Lower leg skin (tissue), 4 donors: Measurements from ENCODE around the gene BFAR. TPM values are rescaled to one million over a fixed set of nuclear protein-coding genes. Genes with fewer than 3 reads are reported as not detected.

Experiments used
- DNase-seq, 2 donors: peaks; one replicate each; pipeline ENCODE4 v3.0.0-alpha.2; 2019; ENCODE audit warnings: low spot score in 2 of 2
- H3K4me3 ChIP-seq: fragments of 200-600 bp; sonication (generic); 2 replicates; pipeline ENCODE4 v1.5.1; 2017; ENCODE audit warnings: mild to moderate bottlenecking, low read depth; ENCODE audit not compliant: poor library complexity, severe bottlenecking
- POLR2A ChIP-seq, 2 donors: fragments of 450-650 bp; IDR thresholded peaks; one replicate each; pipeline ENCODE4 v1.6.1; 2016 to 2017; ENCODE audit warnings: antibody characterized with exemption in 2 of 2, mild to moderate bottlenecking in 1 of 2, moderate library complexity in 1 of 2
- WGBS, 2 donors: methylation state at CpG; one replicate each; pipeline ENCODE4 v1.1.5; 2018; 5-methylcytosine and 5-hydroxymethylcytosine counted together
- intact Hi-C: fragments of 100-400 bp; cut with DNase I; formaldehyde crosslinking; loops from one replicate; pipeline ENCODE4 v1.15.0; 2023; ENCODE audit warnings: low total_unique reads
- total RNA-seq, 4 donors: library from RNA; depleted of rRNA; stranded (reverse); fragments of >200 nt; gene quantifications; one replicate each; pipeline ENCODE4 v1.1.0, GENCODE V29; 2016
- TF ChIP-seq, protein P1 (sequence below), 3 donors: fragments of 450-650 bp; IDR thresholded peaks; one replicate each; pipeline ENCODE4 v1.5.1; 2016; ENCODE audit warnings: antibody characterized with exemption in 3 of 3, mild to moderate bottlenecking in 3 of 3, moderate library complexity in 2 of 3

BFAR gene
- total RNA-seq, 4 donors from 2014 or later, result 37.6 to 64.2 (median 53.6) TPM

DNA sequence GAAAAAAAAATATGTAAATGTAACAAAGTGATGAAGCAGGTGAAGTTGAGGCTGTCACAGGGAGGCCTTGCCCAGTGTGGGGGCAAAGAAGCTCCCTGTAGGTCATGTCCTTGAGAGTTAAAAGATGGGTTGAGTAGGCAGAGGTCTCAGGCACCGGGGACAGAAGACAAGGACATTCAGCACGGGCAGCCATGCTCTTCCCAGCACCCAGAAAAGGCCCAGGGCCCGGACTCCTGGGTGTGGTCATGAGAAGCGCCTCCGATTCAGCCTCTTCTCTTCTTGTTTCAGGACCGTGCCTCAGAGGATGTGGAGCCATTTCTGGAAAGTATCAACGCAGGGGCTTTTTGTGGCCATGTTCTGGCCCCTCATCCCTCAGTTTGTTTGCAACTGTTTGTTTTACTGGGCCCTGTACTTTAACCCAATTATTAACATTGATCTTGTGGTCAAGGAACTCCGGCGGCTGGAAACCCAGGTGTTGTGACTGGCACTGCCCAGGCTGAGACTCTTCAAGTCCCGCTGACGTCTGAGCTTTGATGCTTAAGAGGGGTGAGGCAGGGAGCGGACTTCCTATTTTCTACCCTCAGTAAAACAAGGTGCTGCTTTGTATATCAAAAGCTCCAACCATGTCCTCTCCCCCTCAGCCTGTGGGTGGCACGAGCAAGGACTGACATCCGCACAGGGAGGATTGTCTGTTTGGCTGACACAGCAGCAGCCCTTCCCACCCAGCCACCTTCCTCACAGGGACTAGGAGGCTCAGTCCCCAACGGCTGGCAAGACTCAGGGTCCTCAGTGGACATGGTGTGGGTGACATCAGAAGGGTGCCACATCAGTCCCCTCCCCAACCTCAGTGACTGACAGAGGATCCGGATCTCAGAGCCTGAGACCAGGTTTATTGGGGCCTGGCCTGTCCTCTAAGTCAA, 34.9 kb downstream of the BFAR start:
- 86 to 89% methylated on average over 16 of the region's 16 CpGs for WGBS, 2 donors
- H3K4me3 ChIP-seq, result no peak overlapping the region
- DNase-seq, result no peak
- TF ChIP-seq, protein P1, sequence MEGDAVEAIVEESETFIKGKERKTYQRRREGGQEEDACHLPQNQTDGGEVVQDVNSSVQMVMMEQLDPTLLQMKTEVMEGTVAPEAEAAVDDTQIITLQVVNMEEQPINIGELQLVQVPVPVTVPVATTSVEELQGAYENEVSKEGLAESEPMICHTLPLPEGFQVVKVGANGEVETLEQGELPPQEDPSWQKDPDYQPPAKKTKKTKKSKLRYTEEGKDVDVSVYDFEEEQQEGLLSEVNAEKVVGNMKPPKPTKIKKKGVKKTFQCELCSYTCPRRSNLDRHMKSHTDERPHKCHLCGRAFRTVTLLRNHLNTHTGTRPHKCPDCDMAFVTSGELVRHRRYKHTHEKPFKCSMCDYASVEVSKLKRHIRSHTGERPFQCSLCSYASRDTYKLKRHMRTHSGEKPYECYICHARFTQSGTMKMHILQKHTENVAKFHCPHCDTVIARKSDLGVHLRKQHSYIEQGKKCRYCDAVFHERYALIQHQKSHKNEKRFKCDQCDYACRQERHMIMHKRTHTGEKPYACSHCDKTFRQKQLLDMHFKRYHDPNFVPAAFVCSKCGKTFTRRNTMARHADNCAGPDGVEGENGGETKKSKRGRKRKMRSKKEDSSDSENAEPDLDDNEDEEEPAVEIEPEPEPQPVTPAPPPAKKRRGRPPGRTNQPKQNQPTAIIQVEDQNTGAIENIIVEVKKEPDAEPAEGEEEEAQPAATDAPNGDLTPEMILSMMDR (IDR thresholded peaks at IDR 0.05), result no peak
- no peak for TF ChIP-seq POLR2A (IDR thresholded peaks at IDR 0.05)
- intact Hi-C loops, result no loop called here

DNA sequence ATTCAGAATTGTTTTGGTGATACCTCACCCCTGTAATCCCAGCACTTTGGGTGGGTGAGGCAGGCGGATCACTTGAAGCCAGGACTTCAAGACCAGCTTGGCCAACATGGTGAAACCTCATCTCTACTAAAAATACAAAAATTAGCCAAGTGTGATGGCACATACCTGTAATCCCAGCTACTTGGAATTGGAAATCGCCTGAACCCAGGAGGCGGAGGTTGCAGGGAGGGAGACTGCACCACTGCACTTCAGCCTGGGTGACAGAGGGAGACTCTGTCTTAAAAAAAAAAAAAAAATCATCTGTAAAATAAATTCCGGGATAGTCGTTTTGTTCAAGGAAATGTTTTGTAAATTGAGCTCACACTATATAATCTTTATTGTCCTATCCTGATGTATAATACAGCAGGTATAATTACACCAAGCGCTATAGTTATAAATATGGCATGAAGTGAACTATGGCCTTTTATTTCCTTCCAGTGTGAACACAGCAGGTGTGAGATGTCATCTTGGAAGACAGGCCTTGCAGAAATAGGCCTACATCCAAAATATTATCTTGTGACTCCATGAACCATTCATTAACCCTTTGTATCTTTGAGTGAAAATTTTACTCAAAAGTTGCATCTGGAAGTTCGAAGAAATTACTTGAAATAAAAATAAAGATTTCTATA, 35.9 kb downstream of the BFAR start:
- DNase-seq, result no peak
- WGBS, 2 donors, result 82 to 85% methylated on average over 7 of the region's 7 CpGs
- H3K4me3 ChIP-seq, result no peak overlapping the region
- TF ChIP-seq, protein P1 (IDR thresholded peaks at IDR 0.05), result no peak
- no peak for TF ChIP-seq POLR2A (IDR thresholded peaks at IDR 0.05)
- intact Hi-C loops, result no loop called here

DNA sequence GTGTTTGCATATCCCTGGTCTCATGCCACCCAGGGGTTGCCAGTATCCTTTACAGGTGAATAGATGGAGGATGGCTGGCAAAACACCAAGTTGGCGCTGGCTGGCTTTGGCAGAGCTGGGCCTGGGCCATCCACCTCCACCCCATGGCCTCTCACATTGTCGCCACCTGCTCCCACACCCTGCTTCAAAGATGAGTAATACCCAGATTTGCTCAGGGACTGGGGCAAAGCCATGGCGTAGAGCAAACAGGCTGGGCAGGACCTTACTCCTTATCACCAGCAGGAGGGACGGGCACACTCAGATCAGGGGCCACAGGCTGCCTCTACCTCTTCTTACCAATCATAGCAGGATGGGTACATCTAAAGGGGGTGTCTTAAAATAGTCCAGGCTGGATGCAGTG, 37.0 kb downstream of the BFAR start:
- intact Hi-C loops, result no loop called here
- H3K4me3 ChIP-seq, result no peak overlapping the region
- WGBS, 2 donors, result 66 to 74% methylated on average over 4 of the region's 4 CpGs
- DNase-seq, result peak in 1 of 2 donors; percentile 16
- TF ChIP-seq POLR2A (IDR thresholded peaks at IDR 0.05), result no peak
- TF ChIP-seq, protein P1 (IDR thresholded peaks at IDR 0.05), result no peak

DNA sequence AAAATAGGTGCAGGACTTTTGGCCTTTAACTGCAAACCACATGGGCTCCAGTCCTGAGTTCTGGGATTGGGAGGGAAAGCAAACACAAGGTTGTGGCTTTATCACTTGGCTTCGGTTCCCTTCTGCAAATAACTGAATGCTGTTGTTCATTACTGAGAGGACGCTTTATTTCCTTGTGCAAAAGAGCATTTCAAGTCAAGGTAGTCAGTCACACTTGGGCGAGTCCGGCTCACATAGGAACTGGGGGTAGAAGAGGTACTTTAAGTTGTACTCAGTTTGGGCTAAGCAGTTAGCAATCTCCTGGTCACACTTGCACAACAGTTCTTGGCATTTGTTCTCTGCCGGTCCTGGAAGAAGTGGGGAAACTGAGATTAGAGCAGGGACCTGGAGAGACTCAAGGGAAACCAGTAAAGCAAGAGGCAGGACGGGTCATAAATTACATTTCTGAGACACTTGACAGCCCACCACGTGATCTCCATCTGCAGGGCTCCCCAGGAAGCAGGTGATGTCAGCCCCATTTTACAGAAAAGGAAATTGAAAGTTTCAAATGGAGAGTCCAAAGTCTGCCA, 39.7 kb downstream of the BFAR start:
- H3K4me3 ChIP-seq, result no peak overlapping the region
- intact Hi-C loops, result no loop called here
- WGBS, 2 donors, result 60 to 68% methylated on average over 7 of the region's 7 CpGs
- DNase-seq, result no peak
- no peak for TF ChIP-seq POLR2A (IDR thresholded peaks at IDR 0.05)
- TF ChIP-seq, protein P1 (IDR thresholded peaks at IDR 0.05), result no peak

DNA sequence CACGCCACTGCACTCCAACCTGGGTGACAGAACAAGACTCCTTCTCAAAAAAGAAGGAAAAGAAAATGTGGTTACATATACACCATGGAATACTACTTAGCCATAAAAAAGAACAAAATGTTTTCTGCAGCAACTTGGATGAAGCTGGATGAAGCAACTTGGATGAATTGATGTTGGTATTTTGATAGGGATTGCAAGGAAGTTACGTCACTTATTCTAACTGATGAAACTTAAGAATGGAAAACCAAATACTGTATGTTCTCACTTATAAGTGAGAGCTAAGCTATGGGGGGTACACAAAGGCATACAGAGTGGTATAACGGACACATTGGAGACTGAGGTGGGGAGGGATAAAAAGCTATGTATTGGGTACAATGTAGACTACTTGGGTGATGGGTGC, 43.9 kb downstream of the BFAR start:
- TF ChIP-seq, protein P1 (IDR thresholded peaks at IDR 0.05), result no peak
- intact Hi-C loops, result no loop called here
- 89 to 90% methylated on average over 3 of the region's 3 CpGs for WGBS, 2 donors
- DNase-seq, result no peak
- H3K4me3 ChIP-seq, result no peak overlapping the region
